HCT116 (cell line): ENCODE data around the gene FKBP15. TPM values are rescaled to one million over a fixed set of nuclear protein-coding genes. Genes with fewer than 3 reads are reported as not detected.

Experiments used
- ATAC-seq: fragments of 200-7000 bp; cut with Tn5 transposase; 2 replicates; pipeline ENCODE4 v1.9.1; 2020; ENCODE audit warnings: mild to moderate bottlenecking, moderate library complexity
- BruUV-seq: library from RNA; stranded (reverse); fragments of 400-500 nt; replicated peaks from 2 replicates; lab custom pipeline; 2021; lab: Mats Ljungman, UMichigan
- CTCF ChIA-PET: fragments of 300-600 bp; sonication (Branson Sonifier 250); formaldehyde crosslinking; loops from one replicate; lab custom pipeline; 2021; ENCODE audit warnings: antibody characterized with exemption; lab: Charles Lee
- POLR2A ChIA-PET: fragments of 300-600, 350-600 bp; sonication (Branson Sonifier 250); formaldehyde crosslinking; loops from one replicate; lab custom pipeline; 2021; ENCODE audit warnings: antibody characterized with exemption; lab: Charles Lee
- RAD21 ChIA-PET, 2 experiments: fragments of 300-600 bp; sonication (Branson Sonifier 250); formaldehyde crosslinking; loops; one replicate each; lab custom pipeline; 2023; ENCODE audit warnings: low total read pairs in 2 of 2; ENCODE audit not compliant: uncharacterized antibody in 2 of 2, unreplicated experiment in 2 of 2, low non-redundant PET in 1 of 2; lab: Charles Lee
- DNase-seq: peaks from one replicate; pipeline ENCODE4 v3.0.0-alpha.2; 2010; ENCODE audit warnings: low read depth, low spot score
- H2AFZ ChIP-seq: fragments of 200-600 bp; shearing (Covaris generic), sonication (generic); 2 replicates; pipeline ENCODE4 v1.6.1; 2017; ENCODE audit warnings: low read depth, mixed run types, mixed read lengths, antibody characterized with exemption, low read length; ENCODE audit not compliant: poor library complexity, severe bottlenecking
- H3K27ac ChIP-seq: 2 replicates; pipeline ENCODE4 v1.5.1; 2012; ENCODE audit warnings: low read depth, low read length
- H3K27me3 ChIP-seq: fragments of 200-600 bp; sonication (generic); 2 replicates; pipeline ENCODE4 v1.6.1; 2016; ENCODE audit warnings: mixed run types, low read length, mixed read lengths; ENCODE audit not compliant: insufficient read depth
- H3K36me3 ChIP-seq, 2 experiments: fragments of 200-500 bp in 1 of 2; fragments of 200-600 bp in 1 of 2; sonication (Bioruptor generic) in 1 of 2; sonication (generic) in 1 of 2; 2 replicates each; pipeline versions ENCODE4 v1.5.1 to v1.6.1; 2014 to 2016; ENCODE audit warnings: low read length in 2 of 2, inconsistent platforms in 1 of 2, mixed read lengths in 1 of 2, mixed run types in 1 of 2; ENCODE audit not compliant: insufficient read depth in 2 of 2, control insufficient read depth in 1 of 2
- H3K4me1 ChIP-seq, 2 experiments: fragments of 200-600 bp in 1 of 2; sonication (generic) in 1 of 2; 2 replicates each; pipeline versions ENCODE4 v1.5.1 to v1.6.1; 2012 to 2017; ENCODE audit warnings: low read length in 2 of 2, inconsistent platforms in 1 of 2, mild to moderate bottlenecking in 1 of 2, mixed read lengths in 1 of 2, mixed run types in 1 of 2, moderate library complexity in 1 of 2; ENCODE audit not compliant: insufficient read depth in 2 of 2, control insufficient read depth in 1 of 2
- H3K4me2 ChIP-seq: fragments of 200-600 bp; sonication (generic); 2 replicates; pipeline ENCODE4 v1.6.1; 2017; ENCODE audit warnings: mixed run types, low read length, mixed read lengths
- H3K4me3 ChIP-seq, 2 experiments: fragments of 200-600 bp in 1 of 2; sonication (generic) in 1 of 2; replicated peaks in 1 of 2; 2 replicates each; pipeline ENCODE4 v1.5.1; 2011 to 2016; ENCODE audit warnings: low read length in 2 of 2, control low read depth in 1 of 2, low read depth in 1 of 2, mild to moderate bottlenecking in 1 of 2, mixed read lengths in 1 of 2, mixed run types in 1 of 2
- H3K79me2 ChIP-seq: fragments of 200-600 bp; sonication (generic); 2 replicates; pipeline ENCODE4 v1.6.1; 2017; ENCODE audit warnings: mild to moderate bottlenecking, mixed run types, low read length, moderate library complexity, mixed read lengths; ENCODE audit not compliant: insufficient read depth
- H3K9ac ChIP-seq: fragments of 200-600 bp; sonication (generic); 2 replicates; pipeline ENCODE4 v1.6.1; 2016; ENCODE audit warnings: low read length, mixed read lengths
- H3K9me2 ChIP-seq: fragments of 200-600 bp; sonication (generic), shearing (Covaris generic); 2 replicates; pipeline ENCODE4 v1.6.1; 2017; ENCODE audit warnings: mixed run types, mild to moderate bottlenecking, moderate library complexity; ENCODE audit not compliant: insufficient read depth
- H3K9me3 ChIP-seq, 2 experiments: fragments of 200-500 bp in 1 of 2; fragments of 200-600 bp in 1 of 2; sonication (Bioruptor generic) in 1 of 2; sonication (generic) in 1 of 2; 2 replicates each; pipeline ENCODE4 v1.6.1; 2014 to 2017; ENCODE audit warnings: low read length in 2 of 2, mixed read lengths in 2 of 2, inconsistent platforms in 1 of 2, low read depth in 1 of 2, mild to moderate bottlenecking in 1 of 2, mixed run types in 1 of 2, moderate library complexity in 1 of 2; ENCODE audit not compliant: control insufficient read depth in 1 of 2, insufficient read depth in 1 of 2
- H4K20me1 ChIP-seq: fragments of 200-600 bp; sonication (generic), shearing (Covaris generic); 2 replicates; pipeline ENCODE4 v1.6.1; 2017; ENCODE audit warnings: mixed run types, mild to moderate bottlenecking, moderate library complexity; ENCODE audit not compliant: insufficient read depth
- CEBPB ChIP-seq: IDR thresholded peaks from 2 replicates; pipeline ENCODE4 v1.6.1; 2012; ENCODE audit warnings: low read depth
- EGR1 ChIP-seq: IDR thresholded peaks from 2 replicates; pipeline ENCODE4 v1.6.1; 2012; ENCODE audit warnings: low read depth
- ELF1 ChIP-seq: IDR thresholded peaks from 2 replicates; pipeline ENCODE4 v1.6.1; 2012; ENCODE audit warnings: low read depth, borderline replicate concordance
- EZH2 ChIP-seq: fragments of 200-600 bp; sonication (generic); IDR thresholded peaks from 2 replicates; pipeline ENCODE4 v1.6.1; 2017; ENCODE audit warnings: antibody characterized with exemption, mixed run types
- EZH2phosphoT487 ChIP-seq: fragments of 200-600 bp; IDR thresholded peaks from 2 replicates; pipeline ENCODE4 v1.6.1; 2018; ENCODE audit warnings: antibody characterized with exemption, borderline replicate concordance
- FOSL1 ChIP-seq: IDR thresholded peaks from 2 replicates; pipeline ENCODE4 v1.6.1; 2012; ENCODE audit warnings: low read depth
- MAX ChIP-seq: IDR thresholded peaks from 2 replicates; pipeline ENCODE4 v1.6.1; 2012
- POLR2A ChIP-seq: IDR thresholded peaks from 2 replicates; pipeline ENCODE4 v1.7.0; 2011; ENCODE audit warnings: borderline replicate concordance; ENCODE audit not compliant: insufficient read depth, insufficient read length; ENCODE audit errors: extremely low read depth
- POLR2AphosphoS5 ChIP-seq: IDR thresholded peaks from 2 replicates; pipeline ENCODE4 v1.6.1; 2011; ENCODE audit warnings: mild to moderate bottlenecking, low read depth, low read length, moderate library complexity
- RAD21 ChIP-seq: IDR thresholded peaks from 2 replicates; pipeline ENCODE4 v1.6.1; 2012; ENCODE audit warnings: low read depth, mild to moderate bottlenecking
- REST ChIP-seq: IDR thresholded peaks from 2 replicates; pipeline ENCODE4 v1.6.1; 2012; ENCODE audit warnings: low read depth
- SIN3A ChIP-seq: IDR thresholded peaks from 2 replicates; pipeline ENCODE4 v1.6.1; 2012; ENCODE audit warnings: low read depth
- SP1 ChIP-seq: IDR thresholded peaks from 2 replicates; pipeline ENCODE4 v1.6.1; 2012; ENCODE audit warnings: low read depth
- SRF ChIP-seq: IDR thresholded peaks from 2 replicates; pipeline ENCODE4 v1.6.1; 2012; ENCODE audit warnings: low read depth
- TCF7L2 ChIP-seq: IDR thresholded peaks from 2 replicates; pipeline ENCODE4 v1.7.0; 2011; ENCODE audit warnings: borderline replicate concordance, inconsistent platforms; ENCODE audit not compliant: insufficient read depth, insufficient read length; ENCODE audit errors: extremely low read depth
- YY1 ChIP-seq: IDR thresholded peaks from 2 replicates; pipeline ENCODE4 v1.6.1; 2011; ENCODE audit warnings: low read length, low read depth, moderate library complexity, mild to moderate bottlenecking; ENCODE audit not compliant: insufficient replicate concordance; ENCODE audit errors: extremely low read depth
- ZBTB33 ChIP-seq: IDR thresholded peaks from 2 replicates; pipeline ENCODE4 v1.6.1; 2011; ENCODE audit warnings: mild to moderate bottlenecking, low read length, moderate library complexity; ENCODE audit not compliant: insufficient replicate concordance; ENCODE audit errors: extremely low read depth
- ZFX ChIP-seq: fragments of 450-650 bp; IDR thresholded peaks from 2 replicates; pipeline ENCODE4 v1.6.1; 2017
- ZNF274 ChIP-seq: fragments of 200-500 bp; sonication (Bioruptor generic); IDR thresholded peaks from 2 replicates; pipeline ENCODE4 v1.6.1; 2014; ENCODE audit warnings: mild to moderate bottlenecking, low read depth, low read length, inconsistent platforms
- intact Hi-C: fragments of 100-400 bp; cut with micrococcal nuclease; formaldehyde crosslinking; loops from 2 replicates; pipeline ENCODE4 v1.10.0; 2022
- total RNA-seq: library from RNA; stranded (reverse); gene quantifications from one replicate; pipeline ENCODE4 v1.2.1, GENCODE V29; 2021; ENCODE audit not compliant: unreplicated experiment
- TF ChIP-seq, protein P1 (sequence below), 3 experiments: fragments of 200-600 bp in 1 of 3; sonication (generic) in 1 of 3; IDR thresholded peaks in 2 of 3; conservative IDR thresholded peaks in 1 of 3; 2 replicates each; pipeline ENCODE4 v1.5.1; 2012 to 2017; ENCODE audit warnings: low read depth in 2 of 3, low read length in 2 of 3, antibody characterized with exemption in 1 of 3, borderline replicate concordance in 1 of 3, control low read depth in 1 of 3, mild to moderate bottlenecking in 1 of 3, mixed read lengths in 1 of 3, mixed run types in 1 of 3, moderate library complexity in 1 of 3; ENCODE audit not compliant: insufficient read depth in 1 of 3

The FKBP15 gene
- total RNA-seq, 1 experiment from 2014 or later, result 13.8 TPM

DNA sequence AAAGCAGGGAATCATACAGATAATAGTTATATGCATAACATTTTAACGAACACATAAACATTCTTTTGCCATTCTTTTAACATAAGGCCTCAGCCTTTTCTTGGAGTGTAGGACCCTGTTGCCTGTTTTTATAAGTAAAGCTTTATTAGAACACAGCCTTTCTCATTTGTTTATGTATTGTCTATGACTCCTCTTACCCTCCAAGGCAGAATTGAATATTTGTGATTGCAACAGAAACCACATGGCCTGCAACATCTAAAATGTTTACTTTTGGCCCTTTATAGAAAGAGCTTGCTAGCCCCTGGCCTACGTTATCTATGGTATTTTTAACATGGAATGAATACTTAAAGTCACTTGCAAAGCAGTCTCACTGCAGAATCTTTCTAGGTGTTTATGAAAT, 2.9 kb upstream of the FKBP15 start:
- peaks cover 2 to 21% of the 10 kb centered on the region in 2 experiments; a peak in 3 of 4 replicates for H3K4me1 ChIP-seq
- TF ChIP-seq ELF1 (no peak), RAD21 (no peak), POLR2AphosphoS5 (no peak), SRF (no peak), EZH2 (no peak), ZNF274 (no peak), REST (no peak), ZBTB33 (no peak), TCF7L2 (no peak), POLR2A (no peak), SIN3A (no peak), ZFX (no peak), FOSL1 (no peak), MAX (no peak), SP1 (no peak), YY1 (no peak), EGR1 (no peak), EZH2phosphoT487 (no peak), CEBPB (no peak)
- TF ChIP-seq, protein P1, sequence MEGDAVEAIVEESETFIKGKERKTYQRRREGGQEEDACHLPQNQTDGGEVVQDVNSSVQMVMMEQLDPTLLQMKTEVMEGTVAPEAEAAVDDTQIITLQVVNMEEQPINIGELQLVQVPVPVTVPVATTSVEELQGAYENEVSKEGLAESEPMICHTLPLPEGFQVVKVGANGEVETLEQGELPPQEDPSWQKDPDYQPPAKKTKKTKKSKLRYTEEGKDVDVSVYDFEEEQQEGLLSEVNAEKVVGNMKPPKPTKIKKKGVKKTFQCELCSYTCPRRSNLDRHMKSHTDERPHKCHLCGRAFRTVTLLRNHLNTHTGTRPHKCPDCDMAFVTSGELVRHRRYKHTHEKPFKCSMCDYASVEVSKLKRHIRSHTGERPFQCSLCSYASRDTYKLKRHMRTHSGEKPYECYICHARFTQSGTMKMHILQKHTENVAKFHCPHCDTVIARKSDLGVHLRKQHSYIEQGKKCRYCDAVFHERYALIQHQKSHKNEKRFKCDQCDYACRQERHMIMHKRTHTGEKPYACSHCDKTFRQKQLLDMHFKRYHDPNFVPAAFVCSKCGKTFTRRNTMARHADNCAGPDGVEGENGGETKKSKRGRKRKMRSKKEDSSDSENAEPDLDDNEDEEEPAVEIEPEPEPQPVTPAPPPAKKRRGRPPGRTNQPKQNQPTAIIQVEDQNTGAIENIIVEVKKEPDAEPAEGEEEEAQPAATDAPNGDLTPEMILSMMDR (IDR thresholded peaks at IDR 0.05 in 2 of 3, conservative IDR thresholded peaks at IDR 0.05 in 1 of 3; ENCODE audit: borderline replicate concordance in 1 of 3, insufficient read depth in 1 of 3, low read depth in 2 of 3, low read length in 2 of 3), result no peak
- no peaks in the 10 kb centered on the region for H3K9me2 ChIP-seq
- H3K4me3 ChIP-seq, result no peak overlapping the region
- no TSS peak for BruUV-seq
- ChIA-PET POLR2A (no interaction called here), CTCF (no interaction called here), RAD21 (no interaction called here)
- H3K27ac ChIP-seq, result no peak overlapping the region
- H2AFZ ChIP-seq, result no peak overlapping the region
- no peak overlapping the region for H3K9ac ChIP-seq
- ATAC-seq (no peak), DNase-seq (no peak)
- no peaks in the 10 kb centered on the region for H3K36me3 ChIP-seq
- no peaks in the 10 kb centered on the region for H3K9me3 ChIP-seq
- H3K4me2 ChIP-seq, result no peak overlapping the region
- intact Hi-C loops, result loop anchor here (5.0 kb wide), 1 partner anchor 72 kb away; the partner anchor contains the start of gene SLC31A2
- peaks cover 55% of the 10 kb centered on the region for H3K79me2 ChIP-seq
- no peaks in the 10 kb centered on the region for H3K27me3 ChIP-seq
- no peaks in the 10 kb centered on the region for H4K20me1 ChIP-seq
